LNCAP (cell line): ENCODE data around the gene BNC2.

Experiments used
- TF ChIP-seq, protein P1 (sequence below): fragments of 450-650 bp; IDR thresholded peaks from 2 replicates; pipeline ENCODE4 v1.5.1; 2017; ENCODE audit warnings: mild to moderate bottlenecking

BNC2 gene

DNA sequence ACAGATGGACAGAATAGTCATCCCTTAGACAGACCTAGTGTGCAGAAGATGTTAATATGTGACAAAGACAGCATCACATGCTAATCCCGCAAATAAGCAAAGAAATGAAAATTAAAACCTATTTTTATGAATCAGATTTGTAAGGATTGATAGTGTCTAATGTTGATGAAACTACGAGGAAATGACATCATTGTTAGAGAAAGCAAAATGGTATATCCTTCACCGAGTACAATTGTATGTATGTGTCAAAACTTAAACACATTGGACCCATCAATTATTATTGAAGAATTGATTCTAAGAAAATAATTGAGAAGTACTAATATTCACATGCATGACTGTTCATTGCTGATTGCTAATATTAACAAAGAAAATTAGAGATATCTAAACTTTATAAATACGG lies 493.2 kb downstream of the BNC2 start:
- TF ChIP-seq, protein P1, sequence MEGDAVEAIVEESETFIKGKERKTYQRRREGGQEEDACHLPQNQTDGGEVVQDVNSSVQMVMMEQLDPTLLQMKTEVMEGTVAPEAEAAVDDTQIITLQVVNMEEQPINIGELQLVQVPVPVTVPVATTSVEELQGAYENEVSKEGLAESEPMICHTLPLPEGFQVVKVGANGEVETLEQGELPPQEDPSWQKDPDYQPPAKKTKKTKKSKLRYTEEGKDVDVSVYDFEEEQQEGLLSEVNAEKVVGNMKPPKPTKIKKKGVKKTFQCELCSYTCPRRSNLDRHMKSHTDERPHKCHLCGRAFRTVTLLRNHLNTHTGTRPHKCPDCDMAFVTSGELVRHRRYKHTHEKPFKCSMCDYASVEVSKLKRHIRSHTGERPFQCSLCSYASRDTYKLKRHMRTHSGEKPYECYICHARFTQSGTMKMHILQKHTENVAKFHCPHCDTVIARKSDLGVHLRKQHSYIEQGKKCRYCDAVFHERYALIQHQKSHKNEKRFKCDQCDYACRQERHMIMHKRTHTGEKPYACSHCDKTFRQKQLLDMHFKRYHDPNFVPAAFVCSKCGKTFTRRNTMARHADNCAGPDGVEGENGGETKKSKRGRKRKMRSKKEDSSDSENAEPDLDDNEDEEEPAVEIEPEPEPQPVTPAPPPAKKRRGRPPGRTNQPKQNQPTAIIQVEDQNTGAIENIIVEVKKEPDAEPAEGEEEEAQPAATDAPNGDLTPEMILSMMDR = no peak

DNA sequence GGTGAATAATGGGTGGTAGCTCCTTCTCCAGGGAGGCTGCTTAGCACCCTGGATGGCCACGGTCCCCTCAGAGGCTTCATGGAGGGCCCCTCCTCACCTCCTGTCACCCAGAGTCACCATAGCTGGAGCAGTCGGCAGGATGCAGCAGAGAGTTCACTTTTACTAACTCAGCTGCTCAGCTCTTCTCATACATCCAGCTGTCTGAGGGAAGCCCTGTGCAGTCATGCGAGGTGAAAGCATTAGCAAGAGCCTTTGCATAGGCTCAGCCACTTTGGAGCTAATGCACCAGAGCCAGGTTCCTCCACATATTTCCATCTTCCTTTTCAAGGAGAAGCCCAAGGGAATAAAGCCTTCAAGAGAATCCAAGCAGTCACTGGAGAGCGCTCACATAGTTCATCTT lies 499.2 kb downstream of the BNC2 start:
- TF ChIP-seq, protein P1 = no peak

DNA sequence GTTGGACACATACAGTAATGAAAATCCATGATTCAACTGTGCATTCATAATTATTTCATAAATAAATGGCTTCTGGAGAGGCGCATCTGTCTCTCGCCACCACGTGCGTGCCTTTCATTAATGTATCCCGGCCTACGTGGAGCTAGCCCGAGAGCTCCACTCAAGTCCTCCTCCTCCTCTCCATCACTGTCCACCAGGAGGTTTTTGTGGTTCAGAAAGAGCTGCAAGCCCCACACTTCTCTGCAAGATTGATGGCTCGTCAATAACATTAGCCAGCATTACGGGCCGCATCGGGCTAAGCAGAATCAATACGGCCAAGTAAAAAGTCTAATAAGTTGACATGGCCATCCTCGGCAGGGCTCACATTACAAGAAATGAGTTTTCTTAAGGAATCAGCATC lies 499.8 kb downstream of the BNC2 start:
- TF ChIP-seq, protein P1 = no peak

DNA sequence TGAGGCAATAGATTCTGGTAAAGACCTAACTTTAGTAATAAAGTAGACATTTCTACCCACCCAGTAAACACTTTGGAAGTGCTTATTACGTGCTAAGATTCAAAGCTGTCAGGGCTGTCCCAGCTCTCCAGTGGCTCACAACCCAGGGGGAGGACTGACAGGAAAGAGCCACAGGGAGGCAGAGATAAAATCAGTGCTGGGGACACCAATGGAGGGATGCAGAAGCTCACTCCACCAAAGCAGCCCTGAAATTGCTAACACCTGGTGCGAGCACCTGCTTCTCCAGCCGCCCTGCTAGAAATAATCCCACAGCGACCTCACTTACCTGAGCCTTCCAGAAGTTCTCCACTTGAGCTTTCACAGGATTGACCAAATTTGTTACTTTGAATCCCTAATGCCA lies 501.0 kb downstream of the BNC2 start:
- TF ChIP-seq, protein P1 = no peak

DNA sequence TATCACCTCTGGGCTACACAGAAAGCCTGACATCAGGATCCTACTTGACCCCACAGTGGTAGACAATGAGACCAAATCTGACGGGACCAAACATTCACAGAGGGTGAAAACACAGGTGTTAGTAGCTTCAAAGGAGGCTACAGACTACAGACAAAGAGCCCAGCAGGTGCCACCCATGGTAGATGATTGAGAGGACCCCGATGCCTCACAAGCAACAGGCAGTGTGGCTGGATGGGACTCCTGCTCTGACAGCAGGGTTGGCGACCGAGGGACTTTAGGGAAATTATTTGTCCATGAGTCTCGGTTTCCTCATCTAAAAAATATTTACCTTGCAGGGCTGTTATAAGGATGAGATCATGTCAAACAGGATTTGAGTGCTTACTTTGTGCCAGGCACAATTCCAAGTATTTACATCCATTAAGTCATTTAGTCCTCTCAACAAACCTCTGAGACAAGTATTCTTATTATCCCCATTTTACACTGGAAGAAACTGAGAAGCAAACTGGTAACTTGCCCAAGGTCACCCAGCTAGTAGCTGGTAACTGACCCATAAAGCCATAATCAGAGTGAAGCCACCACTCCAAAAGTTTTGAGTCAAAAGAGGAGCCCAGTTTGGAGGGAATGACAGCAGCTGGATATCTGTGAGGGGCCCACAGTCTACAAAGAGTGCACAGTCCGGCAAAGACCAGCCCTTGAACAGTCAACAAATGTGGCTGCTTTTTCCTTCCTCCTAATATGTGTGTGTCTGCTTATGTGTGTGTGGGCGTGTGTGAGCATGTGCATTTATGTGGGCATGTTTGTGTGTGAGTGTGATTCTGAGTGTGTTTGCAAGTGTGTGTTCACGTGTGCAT lies 502.0 kb downstream of the BNC2 start:
- TF ChIP-seq, protein P1 = no peak

DNA sequence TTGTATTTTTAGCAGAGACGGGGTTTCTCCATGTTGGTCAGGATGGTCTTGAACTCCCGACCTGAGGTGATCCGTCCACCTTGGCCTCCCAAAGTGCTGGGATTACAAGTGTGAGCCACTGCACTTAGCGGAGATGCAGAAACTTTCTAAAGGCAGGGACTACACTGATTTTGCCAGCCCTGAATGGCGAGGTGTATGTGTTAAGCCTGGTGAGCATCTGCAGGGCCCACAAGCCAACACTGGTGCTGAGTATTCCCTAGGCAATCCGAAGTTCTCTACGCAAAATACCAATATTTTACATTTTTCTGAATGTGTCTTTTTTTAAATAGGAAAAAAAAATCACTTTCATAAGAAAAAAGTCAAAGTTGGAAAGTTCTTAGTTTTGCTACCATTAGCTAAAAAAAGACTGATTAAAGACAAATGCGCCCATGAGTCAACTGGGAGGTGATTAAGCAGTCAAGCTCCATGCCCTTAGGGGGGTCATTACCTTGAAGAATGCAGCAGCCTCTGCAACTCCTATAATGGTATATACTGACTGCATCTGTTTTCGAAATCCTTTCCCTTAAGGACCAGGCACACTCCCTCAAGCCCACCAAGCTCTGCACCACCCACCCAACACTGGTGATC lies 502.8 kb downstream of the BNC2 start:
- TF ChIP-seq, protein P1 = no peak

DNA sequence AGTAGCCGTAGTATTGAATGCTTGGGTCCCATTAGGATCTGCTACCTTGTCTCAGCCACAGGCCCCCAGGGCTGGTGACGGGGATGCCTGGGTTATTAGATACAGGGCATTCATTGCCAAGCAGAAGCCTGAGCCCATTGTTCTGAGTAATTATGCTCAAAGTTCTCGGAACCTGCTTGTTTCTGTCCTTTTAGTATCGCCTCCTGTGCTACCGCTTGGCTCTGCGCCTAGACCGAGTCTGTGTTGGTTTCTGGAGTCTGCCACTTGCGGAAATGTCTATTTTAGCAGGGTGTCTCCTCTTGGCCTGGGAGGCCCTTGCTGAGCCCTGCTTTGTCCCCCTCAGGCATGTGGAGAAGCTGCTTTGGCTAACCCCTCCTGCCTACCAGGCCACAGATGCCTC lies 506.1 kb downstream of the BNC2 start:
- TF ChIP-seq, protein P1 = no peak
